OCI-LY7 (cell line): Measurements from ENCODE around the gene CDK6. TPM values are rescaled to one million over a fixed set of nuclear protein-coding genes. Genes with fewer than 3 reads are reported as not detected.
"Not testable (repeated sequence)": the region's sequence is repeated elsewhere in the genome, so short reads cannot be mapped to it uniquely, and the experiment has no call there.

ENCODE experiments used
- BruUV-seq: library from RNA; stranded (reverse); fragments of 400-500 nt; replicated peaks from 2 replicates; lab custom pipeline; 2021; lab: Mats Ljungman, UMichigan
- CTCF ChIA-PET: fragments of 300-600 bp; sonication (Branson Sonifier 250); formaldehyde crosslinking; loops from one replicate; lab custom pipeline; 2022; ENCODE audit warnings: antibody characterized with exemption; ENCODE audit not compliant: unreplicated experiment; lab: Charles Lee
- POLR2A ChIA-PET: fragments of 300-600 bp; sonication (Branson Sonifier 250); formaldehyde crosslinking; loops from one replicate; lab custom pipeline; 2022; ENCODE audit warnings: antibody characterized with exemption; lab: Charles Lee
- DNase-seq: peaks from one replicate; pipeline ENCODE4 v3.0.0-alpha.2; 2015; ENCODE audit warnings: low spot score
- H2AFZ ChIP-seq: fragments of 200-600 bp; sonication (generic), shearing (Covaris generic); 2 replicates; pipeline ENCODE4 v1.6.1; 2014; ENCODE audit warnings: mild to moderate bottlenecking, antibody characterized with exemption, low read length, moderate library complexity
- H3K27ac ChIP-seq: fragments of 200-600 bp; sonication (generic); 2 replicates; pipeline ENCODE4 v1.5.1; 2014; ENCODE audit warnings: mixed run types, low read depth, mild to moderate bottlenecking, moderate library complexity, low read length, inconsistent platforms; ENCODE audit not compliant: poor library complexity, severe bottlenecking
- H3K36me3 ChIP-seq: fragments of 200-600 bp; sonication (generic); 2 replicates; pipeline ENCODE4 v1.6.1; 2014; ENCODE audit warnings: mild to moderate bottlenecking, antibody characterized with exemption, low read length, moderate library complexity, mixed read lengths; ENCODE audit not compliant: insufficient read depth
- H3K4me1 ChIP-seq: fragments of 200-600 bp; sonication (generic); 2 replicates; pipeline ENCODE4 v1.5.1; 2014; ENCODE audit warnings: mild to moderate bottlenecking, low read length; ENCODE audit not compliant: insufficient read depth, poor library complexity, severe bottlenecking
- H3K4me2 ChIP-seq: fragments of 200-600 bp; sonication (generic); 2 replicates; pipeline ENCODE4 v1.6.1; 2014; ENCODE audit warnings: mild to moderate bottlenecking, low read length
- H3K4me3 ChIP-seq: fragments of 200-600 bp; sonication (generic); 2 replicates; pipeline ENCODE4 v1.5.1; 2014; ENCODE audit warnings: mild to moderate bottlenecking, low read depth, low read length; ENCODE audit not compliant: poor library complexity, severe bottlenecking
- H3K79me2 ChIP-seq: fragments of 200-600 bp; sonication (generic); 2 replicates; pipeline ENCODE4 v1.6.1; 2016; ENCODE audit warnings: low read depth, mild to moderate bottlenecking, low read length, moderate library complexity, mixed read lengths; ENCODE audit not compliant: insufficient read depth
- H3K9me2 ChIP-seq: fragments of 200-600 bp; sonication (generic); 2 replicates; pipeline ENCODE4 v1.6.1; 2016; ENCODE audit warnings: mild to moderate bottlenecking, low read length, mixed read lengths; ENCODE audit not compliant: insufficient read depth
- H3K9me3 ChIP-seq: fragments of 200-600 bp; sonication (generic); 2 replicates; pipeline ENCODE4 v1.6.1; 2014; ENCODE audit warnings: mild to moderate bottlenecking, mixed run types, low read length, mixed read lengths
- H4K20me1 ChIP-seq: fragments of 200-600 bp; sonication (generic); 2 replicates; pipeline ENCODE4 v1.6.1; 2014; ENCODE audit warnings: mild to moderate bottlenecking, antibody characterized with exemption, low read length, moderate library complexity, mixed read lengths; ENCODE audit not compliant: insufficient read depth
- EZH2phosphoT487 ChIP-seq: fragments of 200-600 bp; sonication (generic); IDR thresholded peaks from 2 replicates; pipeline ENCODE4 v1.6.1; 2018; ENCODE audit warnings: low read depth, borderline replicate concordance, mild to moderate bottlenecking, mixed run types, antibody characterized with exemption, low read length, moderate library complexity, mixed read lengths
- intact Hi-C: fragments of 100-400 bp; cut with micrococcal nuclease; formaldehyde crosslinking; loops from one replicate; pipeline ENCODE4 v1.10.0; 2022; ENCODE audit not compliant: unreplicated experiment
- total RNA-seq, 2 experiments: library from RNA; depleted of rRNA in 1 of 2; stranded (reverse); fragments of >200 nt in 1 of 2; shearing (Covaris generic) in 1 of 2; gene quantifications; 2 replicates each; pipeline ENCODE4 v1.2.3, GENCODE V29; 2014 to 2022
- TF ChIP-seq, protein P1 (sequence below): fragments of 200-600 bp; sonication (generic); conservative IDR thresholded peaks from 2 replicates; pipeline ENCODE4 v1.5.1; 2014; ENCODE audit warnings: mild to moderate bottlenecking, antibody characterized with exemption, low read length, moderate library complexity, mixed read lengths

CDK6 gene
- total RNA-seq, 2 experiments from 2014 or later: 35.5 to 44.1 TPM

DNA sequence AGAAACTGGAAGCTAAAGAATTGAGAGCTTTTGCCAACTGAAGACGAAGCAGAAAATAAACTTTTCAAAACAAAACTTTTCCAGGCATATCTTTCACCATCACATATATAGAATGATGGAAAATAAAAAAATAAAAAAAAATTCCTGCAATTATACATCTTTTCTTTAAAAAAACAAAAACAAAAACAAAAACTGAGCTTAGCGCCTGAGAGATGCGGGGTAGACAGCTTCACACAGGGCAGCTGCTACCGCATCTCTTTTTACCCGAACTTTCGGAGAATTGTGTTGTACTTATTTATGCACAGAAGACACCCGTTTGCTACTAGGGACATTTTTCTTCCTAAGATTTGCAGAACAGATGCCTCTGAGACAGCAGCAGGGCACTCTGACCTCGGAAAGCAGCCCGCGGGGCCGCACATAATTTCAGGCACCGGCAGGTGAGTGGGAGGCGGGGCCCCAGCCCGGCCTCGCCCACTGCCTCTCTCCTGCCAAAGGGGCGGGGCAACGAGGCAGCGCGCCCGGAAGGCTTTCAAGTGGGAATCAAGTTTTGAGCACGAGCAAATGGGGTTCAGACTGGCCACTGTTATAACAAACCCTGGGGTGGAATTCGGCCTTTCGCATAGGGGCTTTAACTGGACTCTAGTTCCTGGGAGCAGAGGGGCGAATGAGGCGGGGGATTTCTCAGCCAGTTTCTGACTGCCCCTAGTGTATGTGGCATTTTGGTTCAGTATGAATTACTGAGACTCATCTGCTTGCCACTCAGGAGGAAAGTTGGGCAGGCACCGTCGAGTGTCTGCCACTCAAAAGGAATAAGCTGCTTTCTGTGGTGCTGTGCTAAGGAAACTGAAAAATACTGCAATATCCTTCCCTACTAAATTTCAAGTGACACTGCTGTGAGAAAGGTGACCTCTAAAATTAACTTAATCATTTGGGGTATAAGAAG, 227.7 kb downstream of the CDK6 start:
- Histone ChIP-seq H3K36me3 (peaks cover 6% of the 10 kb centered on the region; the same call in 1 of the 2 replicates), H3K9me3 (no peaks in the 10 kb centered on the region), H3K79me2 (no peaks in the 10 kb centered on the region), H2AFZ (no peak overlapping the region), H3K4me2 (no peak overlapping the region), H3K27ac (no peak overlapping the region), H3K9me2 (no peaks in the 10 kb centered on the region), H3K4me3 (no peak overlapping the region), H4K20me1 (no peaks in the 10 kb centered on the region; the same call in 1 of the 2 replicates), H3K4me1 (peaks cover 26% of the 10 kb centered on the region)
- BruUV-seq: no TSS peak
- intact Hi-C loops: no loop called here
- ChIA-PET CTCF (no interaction called here), POLR2A (interaction anchor here (1.0 kb wide), 1 partner anchor 19 kb away, joined by 4 read pairs; the partner anchor contains the start of gene FAM133B)
- DNase-seq: no peak
- no peak for TF ChIP-seq EZH2phosphoT487
- TF ChIP-seq, protein P1, sequence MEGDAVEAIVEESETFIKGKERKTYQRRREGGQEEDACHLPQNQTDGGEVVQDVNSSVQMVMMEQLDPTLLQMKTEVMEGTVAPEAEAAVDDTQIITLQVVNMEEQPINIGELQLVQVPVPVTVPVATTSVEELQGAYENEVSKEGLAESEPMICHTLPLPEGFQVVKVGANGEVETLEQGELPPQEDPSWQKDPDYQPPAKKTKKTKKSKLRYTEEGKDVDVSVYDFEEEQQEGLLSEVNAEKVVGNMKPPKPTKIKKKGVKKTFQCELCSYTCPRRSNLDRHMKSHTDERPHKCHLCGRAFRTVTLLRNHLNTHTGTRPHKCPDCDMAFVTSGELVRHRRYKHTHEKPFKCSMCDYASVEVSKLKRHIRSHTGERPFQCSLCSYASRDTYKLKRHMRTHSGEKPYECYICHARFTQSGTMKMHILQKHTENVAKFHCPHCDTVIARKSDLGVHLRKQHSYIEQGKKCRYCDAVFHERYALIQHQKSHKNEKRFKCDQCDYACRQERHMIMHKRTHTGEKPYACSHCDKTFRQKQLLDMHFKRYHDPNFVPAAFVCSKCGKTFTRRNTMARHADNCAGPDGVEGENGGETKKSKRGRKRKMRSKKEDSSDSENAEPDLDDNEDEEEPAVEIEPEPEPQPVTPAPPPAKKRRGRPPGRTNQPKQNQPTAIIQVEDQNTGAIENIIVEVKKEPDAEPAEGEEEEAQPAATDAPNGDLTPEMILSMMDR: no peak

DNA sequence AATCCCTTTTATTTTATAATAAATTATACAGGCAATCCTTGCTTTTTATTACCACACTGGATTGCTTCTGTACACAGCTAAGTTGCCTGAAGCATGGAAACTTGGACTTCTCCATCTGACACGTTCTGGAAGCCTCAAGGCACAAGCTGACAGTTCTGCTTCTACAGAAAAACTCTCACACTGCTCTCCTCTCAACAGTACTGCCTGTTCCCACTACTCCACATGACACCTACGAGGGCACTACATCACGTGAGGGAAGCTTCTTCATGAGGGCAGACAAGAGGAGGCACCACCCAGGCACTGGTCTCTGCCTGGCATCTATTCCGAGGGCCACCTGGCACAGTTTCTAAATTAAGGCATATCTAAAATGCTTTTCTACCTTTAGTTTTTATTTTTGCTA, 229.4 kb downstream of the CDK6 start:
- Histone ChIP-seq H3K79me2 (no peaks in the 10 kb centered on the region), H4K20me1 (no peaks in the 10 kb centered on the region; the same call in 1 of the 2 replicates), H3K27ac (no peak overlapping the region), H3K36me3 (no peaks in the 10 kb centered on the region), H3K4me1 (peaks cover 23% of the 10 kb centered on the region), H3K9me2 (no peaks in the 10 kb centered on the region), H3K9me3 (no peaks in the 10 kb centered on the region), H3K4me3 (no peak overlapping the region), H3K4me2 (no peak overlapping the region), H2AFZ (no peak overlapping the region)
- TF ChIP-seq EZH2phosphoT487: no peak
- CTCF ChIA-PET: no interaction called here
- intact Hi-C loops: no loop called here
- no peak for DNase-seq
- BruUV-seq: no TSS peak
- POLR2A ChIA-PET: interaction anchor here (0.7 to 1.2 kb wide), 2 partner anchors 9 kb away, joined by 4 to 5 read pairs; no protein-coding TSS in a partner anchor

DNA sequence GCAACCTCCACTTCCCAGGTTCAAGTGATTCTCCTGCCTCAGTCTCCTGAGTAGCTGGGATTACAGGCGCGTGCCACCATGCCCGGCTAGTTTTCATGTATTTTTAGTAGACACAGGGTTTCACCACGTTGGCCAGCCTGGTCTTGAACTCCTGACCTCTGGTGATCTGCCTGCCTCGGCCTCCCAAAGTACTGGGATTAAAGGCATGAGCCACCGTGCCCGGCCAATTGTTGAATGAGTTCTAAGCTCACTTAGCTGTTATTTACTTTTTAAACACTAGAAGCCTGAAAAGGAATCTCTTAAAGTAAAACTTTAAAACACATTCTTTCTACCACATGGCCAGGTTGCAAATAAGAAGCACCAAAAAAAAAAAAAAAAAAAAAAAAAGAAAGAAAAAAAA, 231.9 kb downstream of the CDK6 start:
- H3K9me2 ChIP-seq, H3K4me1 ChIP-seq, CTCF ChIA-PET, H2AFZ ChIP-seq, H3K27ac ChIP-seq, DNase-seq, H4K20me1 ChIP-seq, BruUV-seq, H3K79me2 ChIP-seq, H3K4me3 ChIP-seq, H3K36me3 ChIP-seq, H3K4me2 ChIP-seq, H3K9me3 ChIP-seq, intact Hi-C loops: not testable (repeated sequence)
- POLR2A ChIA-PET: interaction anchor here (0.7 kb wide), 1 partner anchor 44 kb away, joined by 3 read pairs; no protein-coding TSS in a partner anchor
